ENCODE results near the gene CHMP1A. TPM values are rescaled to one million over a fixed set of nuclear protein-coding genes. Genes with fewer than 3 reads are reported as not detected.
A peak's percentile ranks its signal among the peaks of the same experiment; 100 is the strongest.
"Not testable (repeated sequence)": the region's sequence is repeated elsewhere in the genome, so short reads cannot be mapped to it uniquely, and the experiment has no call there.

The CHMP1A gene
- polyA plus RNA-seq, 4 donors = 69.0 to 96.4 (median 85.2) TPM

- no peak for DNase-seq (ENCODE audit: low read depth in 4 of 4, low spot score in 2 of 4)
Measured at GRCh38 chr16:89661215-89661614, 3.7 kb upstream of the CHMP1A start.

DNA sequence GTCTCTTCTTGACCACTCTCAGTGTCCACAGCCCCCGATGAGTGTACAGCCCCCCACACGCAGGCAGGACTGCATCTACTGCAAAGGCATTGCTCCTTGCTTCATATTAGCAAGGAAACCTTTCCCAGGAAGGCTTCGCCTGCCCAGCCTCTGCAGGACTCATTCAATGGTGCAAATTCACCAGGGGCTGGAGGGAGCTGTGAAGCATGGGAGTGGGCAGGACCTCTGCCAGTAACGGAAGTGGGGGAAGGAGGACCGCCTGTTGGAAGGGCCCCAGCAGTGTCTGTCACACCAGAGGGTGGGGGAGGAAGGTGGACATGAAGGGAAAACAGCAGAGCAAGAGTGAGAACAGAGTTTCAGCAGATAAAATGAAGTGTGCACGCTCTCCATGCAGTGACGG lies 2.6 kb upstream of the CHMP1A start:
- no peak for DNase-seq (ENCODE audit: low read depth in 4 of 4, low spot score in 2 of 4)

- DNase-seq (ENCODE audit: low read depth in 4 of 4, low spot score in 2 of 4) = peak in 1 of 4 donors; percentile 15
Measured at GRCh38 chr16:89658221-89658879, 842 bp upstream of the CHMP1A start.

DNA sequence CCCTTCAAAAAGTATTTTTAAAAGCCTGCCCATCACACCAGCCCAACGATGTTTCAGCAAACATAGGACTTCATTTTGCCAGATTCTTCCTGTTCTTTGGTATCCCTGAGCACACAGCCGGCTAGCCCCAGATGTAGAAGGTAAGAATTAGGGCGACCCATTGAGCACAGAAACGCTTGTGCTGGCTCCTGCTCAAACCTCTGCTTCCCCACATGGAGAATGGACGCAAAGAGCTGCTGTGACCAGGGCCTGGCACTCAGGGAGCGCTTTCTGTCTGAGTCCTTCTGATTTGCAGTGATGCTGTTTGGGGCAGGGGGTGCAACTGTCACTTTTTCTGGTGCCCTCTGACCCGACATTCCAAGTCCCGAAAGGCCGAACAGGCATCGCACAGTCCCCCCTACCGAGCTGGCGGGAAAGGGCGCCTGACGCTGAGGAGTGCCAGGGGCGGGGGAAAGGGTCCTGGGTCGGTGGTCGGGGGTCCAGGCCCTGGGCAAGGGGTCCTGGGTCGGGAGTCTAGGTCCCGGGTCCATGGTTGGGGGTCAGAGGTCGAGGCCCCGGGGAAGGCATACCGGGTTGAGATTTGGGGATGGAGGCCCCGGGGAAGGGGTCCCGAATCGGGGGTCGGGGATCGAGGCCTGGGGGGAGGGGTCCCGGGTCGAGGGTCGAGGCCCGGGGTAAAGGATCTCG lies 930 bp downstream of the CHMP1A start:
- no peak for DNase-seq (ENCODE audit: low read depth in 4 of 4, low spot score in 2 of 4)

DNA sequence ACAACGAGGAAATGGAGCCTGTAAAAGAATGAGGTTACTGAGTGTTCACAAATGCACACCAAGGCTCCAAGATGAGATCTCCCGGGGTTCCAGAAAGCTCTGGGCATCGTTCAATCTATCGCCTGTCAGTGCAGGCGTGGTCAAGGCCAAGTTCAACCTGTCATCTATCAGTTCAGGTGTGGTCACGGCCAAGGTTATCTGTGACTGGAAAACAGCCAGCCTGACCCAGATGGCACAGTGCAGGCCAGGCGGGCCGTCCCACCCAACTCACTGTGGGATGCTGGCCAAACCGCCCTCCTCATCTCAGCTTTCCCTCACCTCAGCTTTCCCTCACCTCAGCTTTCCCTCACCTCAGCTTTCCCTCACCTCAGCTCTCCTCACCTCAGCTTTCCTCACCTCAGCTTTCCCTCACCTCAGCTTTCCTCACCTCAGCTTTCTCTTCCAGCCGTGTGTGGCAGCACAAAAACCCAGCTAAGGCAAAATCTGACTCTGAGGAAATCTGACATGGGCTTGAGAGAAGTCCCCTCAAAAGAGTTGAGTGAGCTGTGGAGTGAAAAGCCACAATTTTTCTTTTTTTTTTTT lies 2.4 kb downstream of the CHMP1A start:
- no peak for DNase-seq (ENCODE audit: low read depth in 4 of 4, low spot score in 2 of 4)

- DNase-seq (ENCODE audit: low read depth in 4 of 4, low spot score in 2 of 4) = no peak
Measured at GRCh38 chr16:89653656-89654295, 3.7 kb downstream of the CHMP1A start.

- DNase-seq (ENCODE audit: low read depth in 4 of 4, low spot score in 2 of 4) = no peak
Measured at GRCh38 chr16:89651584-89651983, 5.9 kb downstream of the CHMP1A start.

DNA sequence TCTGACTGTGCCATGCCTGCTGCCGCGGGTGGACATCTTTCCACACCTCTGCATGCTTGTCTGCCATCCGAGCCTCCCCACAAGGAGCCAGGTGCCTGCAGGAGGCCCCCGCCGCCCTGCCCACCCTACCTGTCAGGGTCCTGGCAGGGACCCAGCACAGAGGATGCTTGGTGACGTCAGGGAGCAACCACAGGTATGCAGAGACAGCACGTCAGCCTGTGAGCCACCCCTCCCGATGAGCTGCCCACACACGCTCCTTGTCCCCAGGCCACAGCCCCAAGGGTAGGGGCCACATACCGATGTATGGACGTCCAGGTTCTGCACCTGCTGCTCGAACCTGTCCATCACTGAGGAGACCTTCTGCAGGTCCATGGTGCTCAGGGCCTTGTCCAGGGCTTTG lies 10.6 kb downstream of the CHMP1A start:
- no peak for DNase-seq (ENCODE audit: low read depth in 4 of 4, low spot score in 2 of 4)

DNA sequence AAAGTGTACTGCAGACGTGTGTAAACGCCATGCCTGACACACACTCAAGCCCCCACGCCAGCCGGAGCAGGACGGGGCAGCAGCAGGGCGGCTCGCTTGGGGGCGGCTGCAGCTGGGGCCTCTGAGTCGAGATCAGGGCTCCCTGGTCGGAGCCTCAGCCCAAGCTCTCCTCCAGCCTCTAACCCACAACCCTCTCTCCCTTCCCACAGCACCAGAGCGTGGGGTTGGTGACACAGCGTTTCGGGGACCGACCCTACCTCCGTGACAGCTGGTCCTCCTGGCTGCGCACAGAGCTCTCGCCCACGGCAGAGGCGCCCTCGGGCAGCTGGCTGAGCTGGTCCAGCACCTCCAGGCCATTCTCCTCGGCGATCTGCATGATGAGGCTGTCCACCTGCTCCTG lies 11.2 kb downstream of the CHMP1A start:
- DNase-seq (ENCODE audit: low read depth in 4 of 4, low spot score in 2 of 4) = no peak

DNA sequence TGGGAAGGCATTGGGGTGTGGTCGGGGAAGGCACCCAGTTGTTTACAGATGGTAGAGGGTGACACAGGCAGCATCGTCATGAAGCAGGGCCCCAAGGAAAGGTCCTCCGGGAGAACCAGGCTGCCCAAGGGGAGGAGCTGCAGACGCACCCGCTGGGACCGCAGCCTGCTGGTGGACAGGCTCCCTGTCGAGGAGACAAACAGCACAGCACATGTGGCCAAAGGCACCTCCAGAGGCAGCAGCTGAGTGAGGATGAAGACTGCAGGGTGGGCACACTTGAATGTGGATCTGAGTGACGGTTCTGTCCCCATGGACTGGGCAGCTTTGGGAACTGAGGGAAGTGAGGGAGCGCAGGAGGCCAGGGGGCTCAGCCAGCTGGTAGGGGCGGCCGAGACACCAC lies 12.4 kb downstream of the CHMP1A start:
- DNase-seq (ENCODE audit: low read depth in 4 of 4, low spot score in 2 of 4) = no peak

- DNase-seq (ENCODE audit: low read depth in 4 of 4, low spot score in 2 of 4) = no peak
Measured at GRCh38 chr16:89643769-89644300, 13.7 kb downstream of the CHMP1A start.

- DNase-seq (ENCODE audit: low read depth in 4 of 4, low spot score in 2 of 4) = no peak
Measured at GRCh38 chr16:89642574-89642973, 14.9 kb downstream of the CHMP1A start.

GRCh38 chr16:89641458-89642119 lies 15.9 kb downstream of the CHMP1A start:
- no peak for DNase-seq (ENCODE audit: low read depth in 4 of 4, low spot score in 2 of 4)

DNA sequence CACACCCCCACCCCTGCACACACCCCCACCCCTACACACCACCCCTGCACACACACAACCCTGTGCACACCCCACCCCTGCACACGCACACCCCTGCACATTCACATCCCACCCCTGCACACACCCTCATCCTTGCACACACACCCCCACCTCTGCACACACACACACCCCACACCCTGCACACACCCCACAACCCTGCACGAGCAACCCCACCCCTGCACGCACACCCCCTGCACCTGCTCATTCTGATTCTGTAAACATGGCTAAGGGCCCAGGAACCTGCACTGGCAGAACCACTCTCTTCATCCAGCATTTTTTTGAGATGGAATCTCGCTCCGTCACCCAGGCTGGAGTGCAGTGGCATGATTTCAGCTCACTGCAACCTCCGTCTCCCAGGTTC lies 18.1 kb downstream of the CHMP1A start:
- no peak for DNase-seq (ENCODE audit: low read depth in 4 of 4, low spot score in 2 of 4)

DNA sequence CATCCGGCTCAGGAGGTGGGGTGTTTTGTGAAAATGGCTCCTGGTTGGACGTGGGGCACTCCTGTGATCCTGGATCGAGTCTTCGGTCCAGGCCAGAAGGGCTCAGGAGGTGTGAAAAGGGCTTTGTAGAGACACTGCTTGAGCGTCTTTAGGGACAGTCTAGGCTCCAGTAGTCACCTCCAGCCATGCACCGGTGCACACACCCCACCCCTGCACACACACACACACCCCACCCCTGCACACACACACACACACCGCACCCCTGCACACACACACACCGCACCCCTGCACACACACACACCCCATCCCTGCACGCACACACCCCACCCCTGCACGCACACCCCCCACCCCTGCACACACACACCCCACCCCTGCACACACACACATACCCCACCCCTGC lies 19.1 kb downstream of the CHMP1A start:
- DNase-seq (ENCODE audit: low read depth in 4 of 4, low spot score in 2 of 4) = no peak

- DNase-seq (ENCODE audit: low read depth in 4 of 4, low spot score in 2 of 4) = no peak
Measured at GRCh38 chr16:89637379-89637778, 20.1 kb downstream of the CHMP1A start.

DNA sequence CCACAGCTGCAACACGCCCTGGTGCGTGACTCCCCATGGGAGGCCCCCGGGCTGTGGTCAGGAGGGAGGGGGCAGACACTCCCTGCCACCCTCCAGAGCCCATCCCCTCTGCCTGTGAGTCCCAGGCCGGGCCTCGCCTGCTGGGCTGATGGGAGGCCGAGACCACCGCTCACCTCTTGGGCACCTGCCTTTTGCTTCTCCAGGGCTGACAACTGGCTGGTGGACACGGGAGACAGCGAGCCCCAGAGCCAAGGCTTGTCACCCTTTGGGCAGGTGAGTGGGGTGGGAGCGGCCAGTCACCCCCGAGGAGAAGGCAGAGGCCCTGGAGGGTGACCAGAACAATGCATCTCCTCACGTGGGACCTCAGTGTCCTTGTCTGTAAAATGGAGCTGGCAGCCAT lies 20.8 kb downstream of the CHMP1A start:
- no peak for DNase-seq (ENCODE audit: low read depth in 4 of 4, low spot score in 2 of 4)

DNA sequence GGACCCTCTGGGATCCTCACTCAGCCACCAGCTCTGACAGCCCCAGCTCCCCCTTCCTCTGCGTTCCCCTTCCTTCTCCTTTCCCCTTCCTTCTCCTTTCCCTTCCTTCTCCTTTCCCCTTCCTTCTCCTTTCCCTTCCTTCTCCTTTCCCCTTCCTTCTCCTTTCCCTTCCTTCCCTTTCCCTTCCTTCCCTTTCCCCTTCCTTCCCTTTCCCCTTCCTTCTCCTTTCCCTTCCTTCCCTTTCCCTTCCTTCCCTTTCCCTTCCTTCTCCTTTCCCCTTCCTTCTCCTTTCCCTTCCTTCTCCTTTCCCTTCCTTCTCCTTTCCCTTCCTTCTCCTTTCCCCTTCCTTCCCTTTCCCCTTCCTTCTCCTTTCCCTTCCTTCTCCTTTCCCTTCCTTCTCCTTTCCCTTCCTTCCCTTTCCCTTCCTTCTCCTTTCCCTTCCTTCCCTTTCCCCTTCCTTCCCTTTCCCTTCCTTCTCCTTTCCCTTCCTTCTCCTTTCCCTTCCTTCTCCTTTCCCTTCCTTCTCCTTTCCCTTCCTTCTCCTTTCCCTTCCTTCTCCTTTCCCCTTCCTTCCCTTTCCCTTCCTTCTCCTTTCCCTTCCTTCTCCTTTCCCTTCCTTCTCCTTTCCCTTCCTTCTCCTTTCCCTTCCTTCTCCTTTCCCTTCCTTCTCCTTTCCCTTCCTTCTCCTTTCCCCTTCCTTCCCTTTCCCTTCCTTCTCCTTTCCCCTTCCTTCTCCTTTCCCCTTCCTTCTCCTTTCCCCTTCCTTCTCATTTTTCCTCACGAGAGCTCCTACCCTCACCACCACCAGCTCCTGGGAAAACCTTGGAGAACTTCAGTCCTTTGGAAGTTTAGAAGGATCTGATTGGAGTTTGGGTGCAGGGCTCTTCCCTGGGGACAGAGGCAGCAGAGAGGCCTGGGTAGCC lies 22.8 kb downstream of the CHMP1A start:
- not testable (repeated sequence) for DNase-seq (ENCODE audit: low read depth in 4 of 4, low spot score in 2 of 4)

GRCh38 chr16:89633064-89633631 lies 24.4 kb downstream of the CHMP1A start:
- DNase-seq (ENCODE audit: low read depth in 4 of 4, low spot score in 2 of 4) = no peak
